Heart right ventricle (tissue), 16 donors: ENCODE results near the gene GANAB. TPM values are rescaled to one million over a fixed set of nuclear protein-coding genes. Genes with fewer than 3 reads are reported as not detected.

Source experiments
- ATAC-seq, 8 donors: fragments of 200-7000 bp; cut with Tn5 transposase; one replicate each; pipeline ENCODE4 v1.9.1; 2020; ENCODE audit warnings: mild to moderate bottlenecking in 8 of 8, moderate library complexity in 8 of 8, moderate number of reproducible peaks in 1 of 8
- DNase-seq, 2 donors: peaks; one replicate each; pipeline ENCODE4 v3.0.0-alpha.2; 2020
- H3K27ac ChIP-seq, 10 donors: fragments of 200-600 bp; sonication (generic) in 2 of 10; one replicate each; pipeline versions ENCODE4 v1.5.0 to v1.8.0; 2020 to 2022; ENCODE audit warnings: mild to moderate bottlenecking in 3 of 10
- H3K27me3 ChIP-seq, 7 donors: fragments of 200-600 bp; one replicate each; pipeline ENCODE4 v1.8.0; 2021 to 2022; ENCODE audit warnings: mild to moderate bottlenecking in 2 of 7
- H3K36me3 ChIP-seq, 9 donors: fragments of 200-600 bp; sonication (generic) in 1 of 9; one replicate each; pipeline versions ENCODE4 v1.5.0 to v1.8.0; 2020 to 2022; ENCODE audit warnings: mild to moderate bottlenecking in 2 of 9
- H3K4me1 ChIP-seq, 9 donors: fragments of 200-600 bp; sonication (generic) in 1 of 9; one replicate each; pipeline versions ENCODE4 v1.5.0 to v1.8.0; 2020 to 2022; ENCODE audit warnings: mild to moderate bottlenecking in 4 of 9
- H3K4me3 ChIP-seq, 10 donors: fragments of 200-600 bp; sonication (generic) in 2 of 10; one replicate each; pipeline versions ENCODE4 v1.5.0 to v1.8.0; 2020 to 2022; ENCODE audit warnings: mild to moderate bottlenecking in 7 of 10, moderate library complexity in 2 of 10
- H3K9me3 ChIP-seq, 11 donors: fragments of 200-600 bp in 10 of 11; sonication (generic) in 2 of 11; one replicate each; pipeline versions ENCODE4 v1.5.0 to v1.8.0; 2013 to 2022; ENCODE audit warnings: mild to moderate bottlenecking in 2 of 11, control low read depth in 1 of 11, moderate library complexity in 1 of 11
- WGBS, 2 donors: extraction: QIAGEN DNeasy Blood & Tissue Kit; methylation state at CpG; one replicate each; pipeline ENCODE4 v1.1.7; 2013; ENCODE audit warnings: inconsistent platforms in 1 of 2; 5-methylcytosine and 5-hydroxymethylcytosine counted together
- intact Hi-C, 10 donors: fragments of 100-400 bp; cut with DNase I; formaldehyde crosslinking; loops; one replicate each; pipeline versions ENCODE4 v1.11.1 to v1.14.2; 2022
- polyA plus RNA-seq, 2 donors: library from polyadenylated mRNA; stranded (reverse); fragments of 200-250 nt; gene quantifications; one replicate each; pipeline ENCODE4 v1.2.3, GENCODE V29; 2013
- total RNA-seq, 10 donors: library from RNA; stranded (reverse); fragmentation: NEBNext Ultra II Directional in 3 of 10; extraction: Animal tissue kit (Norgen Biotek cat#: 25700) in 3 of 10; gene quantifications; one replicate each; pipeline versions ENCODE4 v1.2.1 to v1.2.4, GENCODE V29; 2021 to 2023
- TF ChIP-seq, protein P1 (sequence below), 9 donors: fragments of 200-600 bp; sonication (generic) in 2 of 9; IDR thresholded peaks; one replicate each; pipeline versions ENCODE4 v1.5.0 to v1.8.0; 2021 to 2022; ENCODE audit warnings: antibody characterized with exemption in 9 of 9, mild to moderate bottlenecking in 5 of 9, moderate library complexity in 1 of 9
- donor health status: Arrhythmogenic right ventricular cardiomyopathy.
- donor health status: ischemic (EF 13 %, LVEDD 7.1; RV severe dilation, severe dysfunction).
- donor health status: healthy with polysubstance abuse.
- donor health status: DM: no; HTN: yes; CAD: no.
- donor health status: DM: no; HTN: no; CAD: no.
- donor health status: ischemic (EF 25% LVEDD 6.9; RV normal size, moderate dysfunction).
- donor health status: ischemic (EF 25% LVEDD 5.7; RV mildly dilated, moderate dysfunction).
- donor health status: healthy.
- donor health status: DM: yes; HTN: yes; CAD: no.
- donor health status: Ischemic cardiomyopathy.
- donor health status: ischemic (EF 35%, LVEDD 5.7; RV mildly dilated, moderate dysfunction).
- donor health status: nonischemic (EF 11% LVEDD 7.7; RV severe dilation, severe dysfunction).
- donor health status: DM: yes; HTN: yes; CAD: no.
- donor health status: PGD.
- donor health status: ischemic (EF 29% LVEDD 5.4; RV normal size, mild dysfunction).
- donor health status: nonischemic (EF 23%, LVEDD 6.1; RV moderate dilation, normal function).

The GANAB gene
- total and polyA plus RNA-seq, 12 donors, result 53.2 to 148 (median 92.3) TPM

- H3K36me3 ChIP-seq, result peaks cover 0 to 58% (median 8%) of the 10 kb centered on the region in 9 donors
- no peak for ATAC-seq
- H3K27me3 ChIP-seq, result no peaks in the 10 kb centered on the region
- H3K4me1 ChIP-seq, result peaks cover 17 to 47% (median 34%) of the 10 kb centered on the region in 9 donors
- TF ChIP-seq, protein P1, sequence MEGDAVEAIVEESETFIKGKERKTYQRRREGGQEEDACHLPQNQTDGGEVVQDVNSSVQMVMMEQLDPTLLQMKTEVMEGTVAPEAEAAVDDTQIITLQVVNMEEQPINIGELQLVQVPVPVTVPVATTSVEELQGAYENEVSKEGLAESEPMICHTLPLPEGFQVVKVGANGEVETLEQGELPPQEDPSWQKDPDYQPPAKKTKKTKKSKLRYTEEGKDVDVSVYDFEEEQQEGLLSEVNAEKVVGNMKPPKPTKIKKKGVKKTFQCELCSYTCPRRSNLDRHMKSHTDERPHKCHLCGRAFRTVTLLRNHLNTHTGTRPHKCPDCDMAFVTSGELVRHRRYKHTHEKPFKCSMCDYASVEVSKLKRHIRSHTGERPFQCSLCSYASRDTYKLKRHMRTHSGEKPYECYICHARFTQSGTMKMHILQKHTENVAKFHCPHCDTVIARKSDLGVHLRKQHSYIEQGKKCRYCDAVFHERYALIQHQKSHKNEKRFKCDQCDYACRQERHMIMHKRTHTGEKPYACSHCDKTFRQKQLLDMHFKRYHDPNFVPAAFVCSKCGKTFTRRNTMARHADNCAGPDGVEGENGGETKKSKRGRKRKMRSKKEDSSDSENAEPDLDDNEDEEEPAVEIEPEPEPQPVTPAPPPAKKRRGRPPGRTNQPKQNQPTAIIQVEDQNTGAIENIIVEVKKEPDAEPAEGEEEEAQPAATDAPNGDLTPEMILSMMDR (IDR thresholded peaks at IDR 0.05), result no peak
- 92 to 97% methylated on average over 8 of the region's 8 CpGs for WGBS, 2 donors
- H3K27ac ChIP-seq, result no peak overlapping the region
- DNase-seq, result no peak
- H3K4me3 ChIP-seq, result no peak overlapping the region
- no peaks in the 10 kb centered on the region for H3K9me3 ChIP-seq
- intact Hi-C loops, result loop anchor here in 2 of 10 donors (5.0 to 10.0 kb wide), 2 partner anchors 63 to 231 kb away; partner anchors contain the start of genes C11orf98 (in 1 of the 2), CSKMT (in 1 of the 2), STX5 (in 1 of the 2) and TEX54 (in 1 of the 2)
Observed at GRCh38 chr11:62603776-62604299, 42.6 kb downstream of the GANAB start.

DNA sequence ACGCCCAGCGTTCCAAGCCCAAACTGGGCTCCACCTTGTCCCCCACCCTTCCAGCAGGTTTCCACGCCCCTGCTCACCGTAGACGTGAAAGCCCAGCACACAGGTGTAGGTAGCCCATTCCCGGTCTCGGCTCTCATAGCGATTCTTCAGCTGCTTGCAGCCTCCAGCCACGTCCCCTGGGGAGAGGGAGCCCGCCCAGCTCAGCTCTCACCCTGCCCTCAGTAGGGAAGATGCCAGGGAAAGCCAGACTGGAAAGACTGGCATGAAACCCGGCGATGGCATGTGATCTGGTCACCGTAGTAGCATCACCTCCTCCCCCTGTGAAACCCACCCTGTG is 43.4 kb downstream of the GANAB start:
- ATAC-seq, result no peak
- peaks cover 17 to 49% (median 41%) of the 10 kb centered on the region in 9 donors for H3K4me1 ChIP-seq
- no peak for DNase-seq
- no peaks in the 10 kb centered on the region for H3K27me3 ChIP-seq
- intact Hi-C loops, result loop anchor here in 2 of 10 donors (5.0 to 10.0 kb wide), 2 partner anchors 64 to 232 kb away; partner anchors contain the start of genes C11orf98 (in 1 of the 2), CSKMT (in 1 of the 2), STX5 (in 1 of the 2) and TEX54 (in 1 of the 2)
- TF ChIP-seq, protein P1 (IDR thresholded peaks at IDR 0.05), result no peak
- H3K27ac ChIP-seq, result peak overlapping the region in 9 of 10 donors; percentile 84 to 99 (median 97)
- no peaks in the 10 kb centered on the region for H3K9me3 ChIP-seq
- H3K4me3 ChIP-seq, result peak overlapping the region in 8 of 10 donors; percentile 73 to 100 (median 95)
- WGBS, 2 donors, result 55% methylated on average over 13 of the region's 13 CpGs
- H3K36me3 ChIP-seq, result peaks cover 0 to 58% (median 9%) of the 10 kb centered on the region in 9 donors

- Histone ChIP-seq H3K36me3 (peaks cover 0 to 60% (median 16%) of the 10 kb centered on the region in 9 donors), H3K27ac (peak overlapping the region; percentile 51 to 99 (median 97)), H3K27me3 (no peaks in the 10 kb centered on the region), H3K4me3 (peak overlapping the region; percentile 34 to 100 (median 95)), H3K9me3 (no peaks in the 10 kb centered on the region), H3K4me1 (peaks cover 17 to 46% (median 43%) of the 10 kb centered on the region in 9 donors)
- intact Hi-C loops, result loop anchor here in 2 of 10 donors (5.0 to 10.0 kb wide), 2 partner anchors 65 to 232 kb away; partner anchors contain the start of genes C11orf98 (in 1 of the 2), CSKMT (in 1 of the 2), STX5 (in 1 of the 2) and TEX54 (in 1 of the 2)
- TF ChIP-seq, protein P1 (IDR thresholded peaks at IDR 0.05), result peak in 6 of 9 donors; percentile 7 to 51 (median 29)
- ATAC-seq, result peak; percentile 22 to 77 (median 57)
- peak; percentile 65 to 75 for DNase-seq
- WGBS, 2 donors, result 5 to 10% methylated on average over 91 to 96 of the region's 96 CpGs
Observed at GRCh38 chr11:62602141-62603071, 44.0 kb downstream of the GANAB start.
